ENCODE measurements around the gene KDM4B.
"Not testable (repeated sequence)": the region's sequence is repeated elsewhere in the genome, so short reads cannot be mapped to it uniquely, and the experiment has no call there.

The KDM4B gene

GRCh38 chr19:5160158-5160795, 191.4 kb downstream of the KDM4B start:
- not testable (repeated sequence) for DNase-seq (ENCODE audit: low read depth in 2 of 3, low spot score in 2 of 3)

DNA sequence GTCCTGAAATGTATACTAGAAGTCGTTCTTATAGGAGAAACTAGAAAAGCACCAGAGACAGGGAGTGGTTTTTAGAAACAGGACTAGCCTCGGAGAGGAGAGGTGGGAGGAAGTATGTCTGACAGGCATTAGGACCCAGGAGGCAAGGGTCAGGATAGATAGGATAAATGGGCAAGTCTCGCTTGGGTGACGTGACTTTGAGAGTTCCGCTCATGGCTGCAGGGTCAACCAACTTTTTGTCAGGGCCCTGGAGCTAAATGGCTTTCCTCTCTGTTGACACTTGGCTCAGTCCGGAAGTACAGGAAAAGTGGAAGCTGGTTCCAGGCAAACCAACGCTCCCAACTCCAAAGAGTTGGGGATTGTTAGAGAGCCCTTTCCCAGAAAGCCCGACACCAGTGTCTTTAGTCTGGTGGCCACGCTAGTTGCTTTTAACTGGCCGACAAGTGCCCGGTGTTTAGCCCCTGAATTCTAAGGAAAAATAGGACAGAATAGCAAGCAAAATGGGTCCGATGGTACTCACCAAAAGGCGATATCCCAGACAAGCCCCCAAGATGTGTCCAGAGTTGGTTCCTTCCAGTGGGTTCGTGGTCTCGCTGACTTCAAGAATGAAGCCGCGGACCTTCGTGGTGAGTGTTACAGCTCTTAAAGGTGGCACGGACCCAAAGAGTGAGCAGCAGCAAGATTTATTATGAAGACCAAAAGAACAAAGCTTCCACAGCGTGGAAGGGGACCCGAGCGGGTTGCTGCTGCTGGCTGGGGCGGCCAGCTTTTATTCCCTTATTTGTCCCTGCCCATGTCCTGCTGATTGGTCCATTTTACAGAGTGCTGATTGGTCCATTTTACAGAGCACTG, 196.2 kb downstream of the KDM4B start:
- not testable (repeated sequence) for DNase-seq (ENCODE audit: low read depth in 2 of 3, low spot score in 2 of 3)

GRCh38 chr19:5165697-5166019, 196.7 kb downstream of the KDM4B start:
- DNase-seq (ENCODE audit: low read depth in 2 of 3, low spot score in 2 of 3), result no peak

DNA sequence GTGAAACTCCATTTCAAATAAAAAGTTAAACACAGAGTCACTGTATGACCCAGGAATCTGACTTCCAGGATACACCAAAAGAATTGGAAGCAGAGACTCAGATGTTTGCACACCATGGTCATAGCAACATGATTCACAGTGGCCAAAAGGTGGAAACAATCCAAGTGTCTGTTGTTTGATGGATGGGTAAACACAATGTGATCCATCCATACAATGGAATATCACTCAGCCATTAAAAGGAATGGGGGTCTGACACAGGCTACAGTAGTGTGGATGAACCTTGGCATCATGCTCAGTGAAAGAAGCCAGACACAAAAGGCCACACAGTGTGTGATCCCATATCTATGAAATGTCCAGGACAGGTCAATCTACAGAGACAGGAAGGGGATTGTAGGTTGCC, 197.3 kb downstream of the KDM4B start:
- DNase-seq (ENCODE audit: low read depth in 2 of 3, low spot score in 2 of 3), result no peak

DNA sequence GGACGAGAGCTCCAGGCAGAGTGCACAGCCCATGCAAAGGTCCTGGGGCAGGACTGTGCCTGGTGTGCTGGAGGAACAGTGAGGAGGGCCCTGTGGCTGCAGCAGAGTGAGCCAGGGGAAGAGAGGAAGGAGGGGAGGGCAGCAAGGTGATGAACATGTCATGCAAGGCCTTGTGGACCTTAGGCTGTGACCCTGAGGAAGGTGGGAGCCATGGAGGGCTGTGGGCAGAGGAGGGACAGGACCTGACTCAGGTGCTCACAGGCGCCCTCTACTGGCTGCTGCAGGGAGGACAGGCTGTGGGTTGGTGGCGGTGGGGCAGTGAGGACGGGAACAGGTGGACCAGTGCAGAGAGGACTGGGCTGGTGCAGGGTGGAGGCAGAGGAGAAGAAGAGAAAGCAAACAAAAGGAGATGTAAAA, 201.4 kb downstream of the KDM4B start:
- DNase-seq (ENCODE audit: low read depth in 2 of 3, low spot score in 2 of 3), result peak; percentile 26 to 68 (median 66)

DNA sequence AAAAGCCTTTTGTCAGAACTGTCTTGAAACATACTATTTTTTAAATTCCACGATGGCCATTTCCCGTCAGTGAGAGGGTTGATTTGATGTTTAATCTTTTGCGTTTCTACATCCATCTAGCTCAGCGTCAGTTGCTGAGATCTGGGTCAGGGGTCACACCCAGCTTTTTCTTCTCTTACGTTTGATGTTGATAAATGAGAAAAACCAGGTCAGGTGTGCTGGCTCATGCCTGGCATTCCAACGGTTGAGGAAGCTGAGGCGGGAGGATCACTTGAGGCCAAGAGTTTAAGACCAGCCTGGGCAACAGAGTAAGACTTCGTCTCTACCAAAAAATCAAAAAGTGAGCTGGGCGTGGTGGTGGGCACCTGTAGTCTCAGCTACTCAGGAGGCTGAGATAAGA, 202.8 kb downstream of the KDM4B start:
- DNase-seq (ENCODE audit: low read depth in 2 of 3, low spot score in 2 of 3), result no peak

GRCh38 chr19:5172859-5173630, 204.1 kb downstream of the KDM4B start:
- no peak for DNase-seq (ENCODE audit: low read depth in 2 of 3, low spot score in 2 of 3)

GRCh38 chr19:5173993-5174392, 205.1 kb downstream of the KDM4B start:
- no peak for DNase-seq (ENCODE audit: low read depth in 2 of 3, low spot score in 2 of 3)

DNA sequence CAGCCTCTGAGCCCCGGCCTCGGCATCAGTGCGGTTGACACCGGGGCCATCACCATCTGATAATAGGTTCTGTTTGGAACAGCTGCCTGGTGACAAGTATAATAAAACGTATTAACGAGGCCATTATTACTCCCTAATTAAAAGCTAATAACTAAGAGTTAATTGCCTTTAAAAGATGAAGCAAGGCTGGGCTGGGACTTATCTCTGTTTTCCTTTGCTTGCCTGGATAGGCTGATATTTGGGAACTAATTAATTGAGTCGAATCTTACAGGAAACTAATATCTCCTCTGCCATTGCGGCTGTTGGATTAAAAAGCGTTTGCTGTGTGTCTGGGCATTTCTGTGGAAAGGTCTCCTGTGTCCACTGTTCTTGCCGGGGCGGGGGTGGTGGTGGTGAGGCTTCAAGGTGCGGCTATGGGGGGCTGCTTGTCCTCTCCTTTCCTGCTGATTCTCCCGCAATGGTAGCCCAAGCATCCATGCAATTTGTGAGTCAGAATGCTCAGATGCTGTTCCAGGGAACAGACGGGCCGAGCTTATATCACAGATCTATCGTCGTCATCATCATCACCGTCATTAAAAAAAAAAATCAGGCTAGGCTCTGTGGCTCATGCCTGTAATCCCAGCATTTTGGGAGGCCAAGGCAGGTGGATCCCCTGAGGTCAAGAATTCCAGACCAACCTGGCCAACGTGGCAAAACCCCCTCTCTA, 209.0 kb downstream of the KDM4B start:
- no peak for DNase-seq (ENCODE audit: low read depth in 2 of 3, low spot score in 2 of 3)

DNA sequence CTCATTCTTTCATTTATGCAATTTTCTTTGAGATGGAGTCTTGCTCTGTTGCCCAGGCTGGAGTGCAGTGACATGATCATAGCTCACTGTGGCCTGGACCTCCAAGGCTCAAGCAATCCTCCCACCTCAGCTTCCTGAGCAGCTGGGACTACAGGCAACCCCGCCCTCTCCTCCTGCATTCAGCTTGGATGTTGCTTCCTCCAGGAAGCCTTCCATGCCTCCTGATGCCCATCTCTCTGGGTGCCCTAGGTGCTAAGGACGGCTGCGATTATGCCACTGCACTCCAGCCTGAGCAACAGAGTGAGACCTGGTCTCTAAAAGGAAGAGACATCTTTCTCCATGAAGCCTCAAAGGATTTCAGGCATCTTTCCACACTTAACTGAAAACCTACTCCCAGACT, 209.9 kb downstream of the KDM4B start:
- DNase-seq (ENCODE audit: low read depth in 2 of 3, low spot score in 2 of 3), result no peak

GRCh38 chr19:5179256-5179655, 210.3 kb downstream of the KDM4B start:
- no peak for DNase-seq (ENCODE audit: low read depth in 2 of 3, low spot score in 2 of 3)

GRCh38 chr19:5181329-5181728, 212.4 kb downstream of the KDM4B start:
- no peak for DNase-seq (ENCODE audit: low read depth in 2 of 3, low spot score in 2 of 3)

- no peak for DNase-seq (ENCODE audit: low read depth in 2 of 3, low spot score in 2 of 3)
Observed at GRCh38 chr19:5182751-5183150, 213.8 kb downstream of the KDM4B start.

DNA sequence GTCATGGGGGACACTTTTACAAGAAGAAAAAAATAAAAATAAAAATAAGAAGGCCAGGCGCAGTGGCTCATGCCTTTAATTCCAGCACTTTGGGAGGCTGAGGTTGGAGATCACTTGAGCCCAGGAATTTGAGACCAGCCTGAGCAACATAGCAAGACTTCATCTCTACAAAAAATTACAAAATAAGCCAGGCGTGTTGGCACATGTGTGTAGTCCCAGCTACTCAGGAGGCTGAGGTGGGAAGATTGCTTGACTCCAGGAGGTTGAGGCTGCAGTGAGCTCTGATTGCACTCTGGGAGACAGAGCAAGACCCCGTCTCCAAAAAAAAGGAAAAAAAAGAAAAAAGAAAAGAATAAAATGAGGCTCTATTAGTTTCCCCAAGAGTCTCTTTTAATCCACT, 214.7 kb downstream of the KDM4B start:
- no peak for DNase-seq (ENCODE audit: low read depth in 2 of 3, low spot score in 2 of 3)

GRCh38 chr19:5184930-5185329, 216.0 kb downstream of the KDM4B start:
- no peak for DNase-seq (ENCODE audit: low read depth in 2 of 3, low spot score in 2 of 3)

DNA sequence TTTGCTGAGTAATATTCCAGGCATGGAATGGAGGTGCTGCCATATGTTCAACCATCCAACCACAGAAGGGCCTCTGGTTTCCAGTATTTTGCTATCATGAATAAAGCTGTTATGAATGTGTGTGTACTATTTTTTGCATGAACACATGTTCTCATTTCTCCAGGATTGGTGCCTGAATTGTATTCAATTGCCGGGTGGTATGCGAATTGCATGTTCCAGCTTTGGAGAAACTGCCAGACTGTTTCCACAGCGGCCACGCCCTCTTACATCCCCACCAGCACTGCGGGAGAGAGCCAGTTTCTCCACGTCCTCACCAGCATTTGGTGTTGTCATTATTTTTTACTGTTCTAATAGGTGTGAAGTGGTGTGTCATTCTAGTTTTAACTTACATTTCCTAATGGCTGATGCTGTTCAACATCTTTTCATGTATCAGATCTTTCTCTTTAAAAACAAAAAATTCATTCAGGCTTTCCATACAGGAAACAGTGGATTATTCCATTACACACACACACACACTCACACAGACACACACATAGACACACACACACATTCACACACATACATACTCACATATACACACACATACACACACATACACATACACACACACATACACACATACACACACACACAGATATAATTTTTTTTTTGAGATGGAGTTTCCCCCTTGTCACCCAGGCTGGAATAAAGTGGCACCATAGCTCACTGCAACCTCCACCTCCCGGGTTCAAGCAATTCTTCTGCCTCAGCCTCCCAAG, 217.6 kb downstream of the KDM4B start:
- DNase-seq (ENCODE audit: low read depth in 2 of 3, low spot score in 2 of 3), result no peak

DNA sequence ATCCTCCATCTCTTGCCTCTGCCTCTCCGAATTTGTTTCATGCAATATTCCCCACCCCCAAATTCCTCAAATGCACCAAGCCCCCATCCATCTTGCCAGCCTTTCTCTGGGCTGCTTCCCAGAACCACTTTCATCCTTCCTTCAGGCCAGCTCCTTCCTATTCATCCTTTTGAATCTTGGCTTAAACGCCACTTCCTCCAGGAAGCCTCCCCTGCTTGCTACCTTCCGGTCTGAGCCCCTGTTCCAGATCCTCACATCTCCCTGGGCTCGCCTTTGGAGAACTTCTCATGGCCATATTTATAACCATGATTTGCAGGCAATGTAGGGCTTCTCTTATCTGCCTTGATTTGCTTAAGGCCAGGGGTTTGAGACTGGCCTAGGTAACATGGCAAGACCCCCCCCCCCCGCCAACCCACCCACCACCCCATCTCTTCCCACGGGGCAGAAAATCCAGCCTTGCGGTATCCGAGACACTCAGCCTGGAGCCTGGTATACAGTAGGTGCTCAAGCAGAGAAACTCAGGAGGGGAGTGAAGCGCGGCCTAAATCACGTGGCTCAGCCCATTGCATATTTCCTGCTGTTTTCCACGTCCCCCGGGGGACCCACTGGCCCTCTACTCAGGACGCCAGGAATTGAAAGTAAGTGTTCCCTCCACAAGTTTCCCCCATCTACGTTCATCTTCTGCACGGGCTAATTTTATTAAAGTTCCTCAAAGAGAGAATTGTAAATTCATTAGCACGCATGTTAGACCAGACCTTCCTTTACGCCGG, 219.8 kb downstream of the KDM4B start:
- DNase-seq (ENCODE audit: low read depth in 2 of 3, low spot score in 2 of 3), result no peak

DNA sequence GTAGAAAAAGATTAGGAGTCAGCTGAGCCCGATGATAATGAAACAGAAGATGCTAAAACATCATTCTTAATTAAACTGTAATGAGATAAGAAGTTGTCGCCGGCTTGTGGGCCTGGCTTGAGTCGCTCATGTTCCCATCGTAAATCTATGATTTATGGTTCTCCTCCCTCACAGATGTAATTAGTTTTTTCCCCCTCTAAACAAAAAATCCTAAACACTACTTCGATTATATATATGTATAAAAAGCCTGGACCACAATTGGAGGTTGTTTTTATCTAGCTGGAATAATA, 220.3 kb downstream of the KDM4B start:
- DNase-seq (ENCODE audit: low read depth in 2 of 3, low spot score in 2 of 3), result no peak

DNA sequence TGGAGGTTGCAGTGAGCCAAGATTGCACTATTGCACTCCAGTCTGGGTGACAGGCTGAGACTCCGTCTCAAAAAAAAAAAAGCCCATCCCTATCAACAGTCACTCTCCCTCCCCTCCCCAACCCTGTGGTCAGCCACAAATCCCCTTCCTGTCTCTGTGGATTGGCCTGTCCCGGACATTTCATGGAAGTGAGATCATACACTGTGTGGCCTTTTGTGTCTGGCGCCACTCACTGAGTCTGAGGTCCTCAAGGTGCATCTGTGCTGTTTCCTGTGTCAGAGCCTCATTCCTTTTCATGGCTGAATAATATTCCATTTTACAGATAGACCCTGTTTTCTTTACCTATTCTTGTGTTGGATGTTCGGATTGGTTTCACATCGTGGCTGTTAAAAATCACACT, 222.2 kb downstream of the KDM4B start:
- DNase-seq (ENCODE audit: low read depth in 2 of 3, low spot score in 2 of 3), result no peak

DNA sequence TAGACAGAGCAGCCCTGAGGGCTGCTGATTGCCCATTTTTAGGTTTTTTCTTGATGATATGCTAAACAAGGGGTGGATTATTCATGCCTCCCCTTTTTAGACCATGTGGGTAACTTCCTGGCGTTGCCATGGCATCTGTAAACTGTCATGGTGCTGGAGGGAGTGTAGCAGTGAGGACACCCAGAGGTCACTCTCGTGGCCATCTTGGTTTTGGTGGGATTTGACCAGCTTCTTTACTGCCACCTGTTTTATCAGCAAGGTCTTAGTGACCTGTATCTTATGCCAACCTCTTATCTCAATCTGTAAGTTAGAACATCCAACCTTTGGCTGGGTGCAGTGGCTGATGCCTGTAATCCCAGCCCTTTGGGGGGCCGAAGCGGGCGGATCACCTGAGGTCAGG, 223.7 kb downstream of the KDM4B start:
- DNase-seq (ENCODE audit: low read depth in 2 of 3, low spot score in 2 of 3), result no peak
